GM21515 (cell line): ENCODE data around the gene SYNE1.
"Not testable (repeated sequence)": the region's sequence is repeated elsewhere in the genome, so short reads cannot be mapped to it uniquely, and the experiment has no call there.

Experiments
- ATAC-seq: cut with Tn5 transposase; IDR thresholded peaks from one replicate; pipeline ENCODE4 v1.9.1; 2021; ENCODE audit not compliant: unreplicated experiment

Gene SYNE1

DNA sequence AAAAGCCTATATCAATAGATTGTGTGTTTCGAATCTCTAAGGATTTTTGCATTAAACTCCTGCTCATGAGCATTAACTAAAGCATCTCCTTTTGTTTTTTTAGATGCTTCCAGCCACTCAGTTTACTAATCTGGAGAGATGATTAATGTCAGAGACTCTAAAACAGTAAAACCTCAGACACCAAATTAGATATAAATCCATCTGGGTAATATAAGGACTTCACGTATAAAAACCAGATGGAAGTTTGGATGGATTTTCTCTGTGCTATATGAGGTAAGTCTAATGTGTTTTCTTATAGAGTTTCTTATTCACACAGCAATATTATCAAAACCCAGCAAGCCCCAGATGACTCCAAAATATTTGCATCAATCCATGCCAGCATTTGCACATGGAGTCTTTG is 137.2 kb downstream of the SYNE1 start:
- ATAC-seq, result no peak

DNA sequence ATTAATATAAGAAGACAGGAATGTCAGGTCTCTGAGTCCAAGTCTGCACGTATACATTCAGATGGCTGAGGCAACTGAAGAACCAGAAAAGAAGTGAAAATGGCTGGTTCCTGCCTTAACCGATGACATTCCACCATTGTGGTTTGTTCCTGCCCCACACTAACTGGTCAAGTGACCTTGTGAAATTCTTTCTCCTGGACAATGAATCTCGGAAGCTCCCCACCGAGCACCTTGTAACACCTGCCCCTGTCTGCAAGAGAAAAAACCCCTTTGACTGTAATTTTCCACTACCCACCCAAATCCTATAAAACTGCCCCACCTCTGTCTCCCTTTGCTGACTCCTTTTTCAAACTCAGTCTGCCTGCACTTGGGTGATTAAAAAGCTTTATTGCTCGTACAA is 140.4 kb downstream of the SYNE1 start:
- ATAC-seq, result no peak

DNA sequence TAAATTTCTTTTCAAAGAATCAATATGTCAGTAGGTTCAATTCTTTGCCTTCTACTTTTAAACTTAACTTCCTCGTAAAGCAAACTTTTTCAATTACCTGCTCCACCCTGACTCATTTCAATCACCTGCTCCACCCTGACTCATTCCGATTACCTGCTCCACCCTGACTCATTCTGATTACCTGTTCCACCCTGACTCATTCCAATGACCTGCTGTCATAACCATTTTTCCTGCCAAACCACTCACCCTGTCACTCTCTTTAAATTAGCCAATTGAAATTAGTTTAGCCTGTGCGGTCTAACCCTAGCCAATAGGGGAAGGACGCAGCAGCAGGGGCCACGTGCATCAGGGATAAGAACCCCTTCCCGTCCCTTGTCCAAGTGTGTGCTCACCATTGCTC is 141.7 kb downstream of the SYNE1 start:
- not testable (repeated sequence) for ATAC-seq

DNA sequence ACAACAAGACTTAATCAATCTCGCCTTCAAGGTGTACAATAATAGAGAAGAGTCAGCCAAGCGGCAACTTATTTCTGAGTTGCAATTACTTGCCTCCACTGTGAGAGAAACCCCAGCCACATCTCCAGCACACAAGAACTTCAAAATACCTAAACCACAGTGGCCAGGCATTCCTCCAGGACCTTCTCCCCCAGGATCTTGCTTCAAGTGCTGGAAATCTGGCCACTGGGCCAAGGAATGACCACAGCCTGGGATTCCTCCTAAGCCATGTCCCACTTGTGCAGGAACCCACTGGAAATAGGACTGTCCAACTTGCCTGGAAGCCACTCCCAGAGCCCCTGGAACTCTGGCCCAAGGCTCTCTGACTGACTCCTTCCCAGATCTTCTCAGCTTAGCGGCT is 144.9 kb downstream of the SYNE1 start:
- ATAC-seq, result not testable (repeated sequence)

DNA sequence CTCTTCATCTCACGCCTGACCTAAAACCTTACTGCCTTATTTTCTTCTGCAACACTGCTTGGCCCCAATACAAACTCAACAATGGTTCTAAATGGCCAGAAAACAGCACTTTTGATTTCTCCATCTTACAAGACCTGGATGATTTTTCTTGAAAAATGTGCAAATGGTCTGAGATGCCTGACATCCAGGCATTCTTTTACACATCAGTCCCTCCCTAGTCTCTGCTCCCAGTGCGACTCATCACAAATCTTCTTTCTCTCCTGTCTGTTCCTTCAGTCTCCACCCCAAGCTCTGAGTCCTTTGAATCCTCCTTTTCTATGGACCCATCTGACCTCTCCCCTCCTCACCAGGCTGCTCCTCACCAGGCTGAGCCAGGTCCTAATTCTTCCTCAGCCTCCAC is 145.7 kb downstream of the SYNE1 start:
- ATAC-seq, result not testable (repeated sequence)

DNA sequence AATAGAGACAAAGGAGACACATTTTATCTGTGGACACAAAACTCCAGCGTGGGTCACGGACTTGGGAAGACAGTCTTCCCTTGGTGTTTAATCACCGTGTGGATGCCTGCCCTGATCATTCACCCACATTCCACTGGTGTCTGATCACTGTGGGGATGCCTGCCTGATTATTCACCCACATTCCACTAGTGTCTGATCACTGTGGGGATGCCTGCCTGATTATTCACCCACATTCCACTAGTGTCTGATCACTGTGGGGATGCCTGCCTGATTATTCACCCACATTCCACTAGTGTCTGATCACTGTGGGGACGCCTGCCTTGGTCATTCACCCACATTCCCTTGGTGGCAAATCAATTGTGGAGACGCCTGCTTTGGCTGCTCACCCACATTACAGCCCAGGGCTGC is 146.2 kb downstream of the SYNE1 start:
- ATAC-seq, result not testable (repeated sequence)

DNA sequence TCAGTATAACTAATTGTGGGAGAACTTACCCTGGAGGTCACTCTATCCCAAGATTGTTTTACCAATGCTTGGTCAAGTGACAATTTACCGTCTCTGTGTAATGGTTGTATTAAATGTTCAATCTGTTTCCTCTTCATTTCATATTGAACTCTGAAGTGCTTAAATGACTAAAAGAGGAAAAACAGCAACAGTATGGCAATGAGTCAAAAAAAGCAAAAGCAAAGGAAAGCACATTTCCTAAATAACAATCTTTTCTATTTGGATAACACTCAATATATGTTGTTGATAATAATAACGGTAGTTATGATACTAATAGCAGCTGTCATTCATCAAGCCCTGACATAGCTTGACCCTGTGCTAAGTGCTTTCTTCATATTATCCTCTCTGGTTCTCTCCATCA is 152.4 kb downstream of the SYNE1 start:
- no peak for ATAC-seq

DNA sequence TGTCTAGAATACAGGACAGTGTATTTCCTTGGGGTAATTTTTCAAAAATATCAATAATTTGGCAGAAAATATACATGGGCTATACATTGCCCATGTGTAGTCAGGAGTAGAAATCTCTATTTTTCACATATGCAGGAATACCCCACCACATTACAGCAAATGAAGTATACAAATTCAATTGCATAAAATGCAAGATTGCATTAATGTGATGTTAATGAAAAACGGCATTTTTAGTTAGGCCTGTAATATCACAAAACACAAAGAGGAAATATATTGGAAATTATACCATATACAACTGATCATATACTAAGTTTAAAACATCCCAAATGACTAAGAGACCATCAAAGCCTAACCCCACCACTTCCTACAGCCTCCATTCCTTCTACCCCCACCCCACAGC is 154.9 kb downstream of the SYNE1 start:
- ATAC-seq, result no peak

DNA sequence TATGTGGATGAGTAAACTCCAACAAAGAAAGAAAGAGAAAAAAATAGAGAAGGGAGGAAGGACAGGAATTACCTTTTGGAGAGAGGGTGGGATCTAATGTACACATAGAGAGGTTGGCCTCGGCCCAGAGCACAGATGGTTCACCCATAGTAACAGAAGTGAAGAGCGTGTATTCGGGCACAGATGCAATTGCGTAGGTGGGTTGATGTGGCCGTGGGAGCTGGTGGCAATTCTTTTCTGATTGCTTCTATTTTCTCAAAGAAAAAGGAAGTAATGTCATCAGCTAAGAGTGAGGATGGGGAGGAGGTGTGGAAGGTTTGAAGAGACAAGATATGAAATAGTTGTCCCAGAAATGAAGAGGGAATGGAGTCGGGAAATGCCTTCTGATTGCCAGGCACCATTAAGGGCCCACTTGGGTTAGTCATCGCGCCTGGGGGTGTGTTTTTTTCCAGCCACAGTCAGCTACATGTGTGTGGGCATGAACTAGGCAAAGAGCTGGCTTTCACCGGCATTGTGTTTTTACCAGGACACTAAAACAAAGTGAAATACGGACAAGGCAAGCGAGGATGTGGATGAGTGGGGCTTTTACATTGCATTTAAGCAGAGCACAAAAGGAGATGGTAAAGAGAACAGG is 158.7 kb downstream of the SYNE1 start:
- no peak for ATAC-seq

DNA sequence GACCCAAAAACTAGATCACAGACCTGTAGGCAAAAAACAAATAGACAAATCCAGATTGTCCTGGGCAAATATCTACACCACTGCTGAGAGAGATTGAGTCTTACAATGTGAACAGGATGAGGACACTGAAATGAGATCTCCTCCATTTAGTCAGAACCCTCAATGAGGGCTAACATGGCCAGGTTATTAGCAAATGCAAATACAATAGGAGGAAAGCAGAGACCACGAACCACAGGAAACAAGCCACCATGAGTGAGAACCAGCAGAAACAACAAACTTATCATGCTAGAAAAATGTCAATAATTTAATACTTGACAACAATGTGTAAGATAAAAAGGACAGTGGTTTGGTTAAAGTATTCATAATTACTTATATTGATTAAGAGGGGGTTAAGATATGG is 162.8 kb downstream of the SYNE1 start:
- no peak for ATAC-seq

DNA sequence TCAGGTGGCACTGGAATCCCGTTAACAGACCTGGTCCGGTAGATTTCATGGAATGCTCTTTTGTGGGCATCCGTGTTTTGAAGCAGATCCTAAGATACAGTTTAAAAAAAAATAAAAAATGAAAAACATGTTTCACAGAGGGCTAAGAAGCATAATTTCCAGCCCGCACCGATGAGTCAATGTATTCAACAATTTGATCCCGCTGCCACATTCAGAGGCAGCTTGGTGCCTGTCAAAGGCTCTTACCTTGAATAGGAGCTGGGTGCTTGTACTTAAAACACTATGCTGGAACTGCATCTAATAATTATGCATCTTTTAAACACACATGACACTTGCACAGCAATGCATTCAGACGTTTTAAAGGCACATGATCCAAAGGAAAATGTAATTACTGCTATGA is 164.8 kb downstream of the SYNE1 start:
- no peak for ATAC-seq

DNA sequence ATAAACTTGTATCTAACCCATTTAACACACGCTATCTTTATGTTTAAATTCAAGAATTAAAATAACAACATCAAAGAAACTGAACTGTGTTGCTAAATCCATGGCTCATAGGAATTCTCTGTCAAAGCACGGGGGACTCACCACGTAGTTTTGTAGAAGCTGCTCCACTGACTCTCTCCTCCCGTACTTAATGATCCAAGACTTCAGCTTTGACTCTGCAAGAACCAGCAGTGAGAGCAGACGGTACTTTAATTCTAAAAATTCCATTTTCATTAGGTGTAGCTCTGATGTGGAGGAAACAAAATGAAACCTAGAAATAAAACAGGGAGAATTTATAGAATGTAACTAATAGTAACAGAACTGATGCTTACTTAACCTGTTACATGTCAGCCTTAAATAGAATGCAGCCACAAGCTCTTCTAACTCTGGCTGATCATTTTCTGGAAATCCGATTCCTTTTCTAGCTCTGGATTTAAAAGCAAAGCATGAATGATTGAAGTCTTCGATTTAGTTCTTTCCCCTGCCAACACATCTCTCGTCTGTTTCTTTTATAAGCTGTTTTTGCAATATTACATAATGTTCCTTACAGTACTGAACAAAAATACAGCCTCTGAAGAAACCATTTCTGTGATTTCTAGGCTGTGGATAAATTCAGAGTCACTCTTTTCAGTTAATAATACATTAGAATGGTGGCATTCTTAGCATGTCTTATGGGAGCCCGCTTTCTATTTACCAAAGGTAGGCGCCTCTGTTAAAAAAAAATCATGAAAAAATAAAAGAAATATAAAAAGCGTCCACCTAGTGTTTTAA is 165.5 kb downstream of the SYNE1 start:
- ATAC-seq, result no peak

DNA sequence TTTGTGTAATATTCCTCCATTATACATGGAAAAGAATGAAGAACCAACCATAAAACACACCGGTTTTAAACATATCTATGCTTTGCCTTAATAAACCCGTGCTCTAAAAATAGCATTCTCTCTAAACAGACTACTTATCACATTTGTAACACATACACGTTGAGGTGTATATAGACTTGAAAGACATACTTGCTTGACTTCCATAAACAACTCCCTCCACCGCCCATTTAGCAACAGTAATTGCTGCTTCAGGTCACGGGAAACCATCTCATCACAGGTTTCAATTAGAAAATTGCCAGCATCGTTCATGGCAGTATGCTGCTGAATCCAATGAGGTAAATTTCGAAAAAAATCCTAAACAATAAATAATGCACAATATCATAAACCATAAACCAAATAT is 174.0 kb downstream of the SYNE1 start:
- ATAC-seq, result no peak

DNA sequence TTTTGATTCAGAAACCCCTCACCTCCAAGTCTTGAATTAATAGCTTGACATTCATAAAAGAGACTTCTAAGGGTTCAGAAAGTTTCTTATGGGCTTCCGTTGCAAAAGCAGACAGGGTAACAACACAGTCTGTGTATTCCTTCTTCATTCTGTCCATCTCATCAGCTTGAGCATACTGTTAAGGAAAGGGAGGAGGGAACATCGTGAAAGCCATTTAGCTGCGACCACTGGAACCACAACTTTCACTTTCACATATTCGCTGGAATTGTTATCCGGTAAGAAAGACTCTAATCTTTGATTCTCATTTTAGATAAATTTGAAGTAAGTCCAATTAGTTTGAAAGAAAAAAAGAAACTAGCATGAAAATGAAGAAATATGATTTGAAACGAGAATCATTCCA is 174.4 kb downstream of the SYNE1 start:
- no peak for ATAC-seq

DNA sequence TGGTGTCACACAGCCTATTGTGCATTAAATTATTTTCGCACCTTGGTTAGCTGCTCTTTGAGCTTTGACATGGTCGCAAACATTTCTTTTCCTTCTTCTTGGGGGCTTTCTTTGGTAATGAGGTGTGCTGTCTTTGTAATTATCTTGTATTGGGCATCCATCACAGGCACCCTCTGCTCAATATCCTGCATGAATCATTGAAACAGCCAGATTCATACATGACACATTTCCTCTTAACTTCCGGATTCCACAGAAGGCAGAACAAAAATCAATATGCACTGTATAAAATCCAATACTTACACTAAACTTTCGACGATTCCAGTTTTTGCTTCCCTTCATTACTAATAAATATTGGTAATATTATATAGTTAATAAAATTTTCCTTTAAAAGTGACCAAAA is 175.6 kb downstream of the SYNE1 start:
- no peak for ATAC-seq

DNA sequence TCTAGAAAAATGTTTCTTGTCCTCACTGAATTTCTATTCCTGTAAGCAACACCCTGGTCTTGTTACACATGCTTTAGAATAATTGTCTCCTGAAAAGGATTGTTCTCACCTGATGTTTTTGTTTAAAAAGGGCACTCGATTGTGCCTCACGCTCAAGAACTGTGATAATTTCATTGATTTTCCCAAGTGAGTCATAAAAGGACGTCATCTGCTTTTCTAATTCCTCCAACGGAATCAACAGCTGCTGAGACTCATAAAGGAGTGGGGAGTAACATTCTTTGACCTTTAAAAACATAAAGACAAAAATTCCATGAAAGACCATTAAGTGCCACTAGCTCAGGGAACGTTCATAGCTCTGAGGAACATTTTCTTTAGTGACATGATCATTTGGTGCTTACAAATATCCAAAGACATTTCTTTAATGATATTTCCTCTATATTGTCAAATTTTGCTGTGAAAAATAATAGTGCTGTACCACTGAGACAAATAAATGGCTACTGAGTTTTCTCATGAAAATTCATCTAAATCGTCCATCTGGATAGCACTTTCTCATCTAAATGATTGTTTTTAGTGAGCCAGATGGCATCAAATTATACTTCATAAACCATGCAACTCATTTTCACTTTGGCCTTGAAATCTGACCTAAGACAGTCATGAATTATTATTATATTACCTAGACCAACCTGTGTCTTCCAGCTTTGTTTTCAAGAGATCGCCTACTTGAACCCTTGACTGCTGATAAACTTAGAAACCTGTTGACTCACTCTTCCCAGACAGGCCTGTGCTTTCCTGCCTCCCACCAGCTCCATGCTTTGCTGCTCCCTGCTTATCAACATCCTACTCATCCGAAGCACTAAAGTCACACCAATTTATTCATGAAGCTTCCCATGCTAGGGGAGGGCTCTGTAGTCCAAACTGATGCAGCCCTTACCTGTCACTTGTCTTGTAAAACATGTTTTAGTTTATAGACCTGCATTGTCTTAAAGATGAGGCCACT is 178.2 kb downstream of the SYNE1 start:
- ATAC-seq, result no peak

DNA sequence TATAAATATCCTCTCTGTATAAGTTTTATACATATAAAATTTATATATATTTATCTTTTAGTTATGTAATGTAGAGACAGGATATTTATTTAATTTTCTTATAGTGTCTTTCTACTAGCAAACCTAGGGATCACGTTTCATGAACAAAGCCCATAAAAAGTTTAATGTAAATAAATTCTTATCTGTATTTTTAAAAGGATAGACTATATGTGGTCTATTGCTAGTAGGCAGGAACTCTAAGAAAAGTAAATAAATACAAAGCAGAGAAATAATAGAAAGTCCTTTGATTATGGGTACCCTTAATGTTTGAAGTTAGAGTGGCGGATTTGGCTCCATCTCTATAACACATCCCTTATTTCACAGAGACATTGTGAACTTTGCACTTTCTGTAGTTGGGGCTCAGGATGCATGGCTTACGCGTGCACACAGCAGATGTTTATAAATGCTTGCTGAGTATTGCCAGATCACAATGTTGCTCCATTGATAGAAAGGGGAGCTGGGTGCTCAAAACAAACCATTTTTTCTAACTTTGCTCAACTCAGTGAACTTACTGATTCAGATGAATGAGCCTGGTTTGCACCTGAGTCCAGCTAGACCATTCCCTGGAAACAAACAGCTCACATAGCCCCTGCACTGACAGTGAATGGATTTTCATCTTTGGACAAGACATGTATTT is 179.1 kb downstream of the SYNE1 start:
- ATAC-seq, result no peak

DNA sequence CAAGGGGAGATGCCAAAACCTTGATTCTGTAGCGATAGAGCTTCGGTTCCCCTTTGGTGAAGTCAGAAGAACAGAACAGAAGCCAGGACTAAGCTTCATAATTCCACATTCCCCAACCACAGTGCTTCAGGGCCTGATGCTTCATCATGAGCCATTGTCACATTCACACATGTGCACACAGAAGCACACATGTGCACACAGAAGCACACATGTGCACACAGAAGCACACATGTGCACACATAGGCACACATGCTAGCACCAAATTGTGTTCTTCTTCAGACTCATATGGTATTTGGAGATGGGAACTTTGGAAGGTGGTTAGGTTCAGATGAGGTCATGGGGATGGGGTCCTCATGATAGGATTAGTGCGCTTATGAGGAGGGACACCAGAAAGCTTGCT is 183.2 kb downstream of the SYNE1 start:
- no peak for ATAC-seq

DNA sequence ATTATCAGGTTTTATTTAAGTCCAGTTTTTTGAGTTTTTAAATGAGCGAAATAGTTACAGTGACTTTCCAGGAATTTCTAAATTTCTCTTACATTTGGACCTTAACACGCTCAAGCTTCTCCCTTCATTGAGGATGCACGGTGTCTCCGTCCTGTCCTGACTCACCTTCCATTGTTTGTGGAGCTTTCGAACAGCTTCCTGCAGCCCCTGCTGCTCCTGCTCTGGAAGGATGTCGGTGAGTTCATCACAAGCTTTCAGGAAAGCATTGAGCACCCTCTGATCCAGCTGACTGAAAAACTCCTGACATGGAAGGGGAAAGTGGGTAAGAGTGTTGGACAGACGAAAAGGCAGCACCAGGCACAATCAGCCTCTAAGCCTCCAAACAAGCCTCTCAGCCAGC is 183.7 kb downstream of the SYNE1 start:
- ATAC-seq, result no peak

DNA sequence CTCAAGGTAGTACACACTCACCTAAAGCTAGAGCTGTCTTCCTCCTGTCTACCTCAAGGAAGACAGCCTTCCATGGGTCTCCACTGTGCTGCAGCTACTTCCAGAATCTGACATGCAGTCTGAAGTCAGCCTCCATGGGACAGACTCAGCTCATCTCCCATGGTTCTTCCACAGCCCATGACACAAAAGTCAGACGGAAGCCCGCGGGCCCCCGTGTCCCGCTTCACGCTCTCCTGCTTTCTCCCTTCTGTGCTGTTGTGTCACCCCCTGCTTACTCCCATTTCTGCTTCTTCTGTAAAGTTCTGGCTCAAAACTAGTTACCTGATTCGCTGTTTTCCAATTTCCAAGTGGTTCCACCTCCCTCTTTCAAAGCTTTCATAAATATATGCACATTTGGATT is 184.5 kb downstream of the SYNE1 start:
- ATAC-seq, result no peak

DNA sequence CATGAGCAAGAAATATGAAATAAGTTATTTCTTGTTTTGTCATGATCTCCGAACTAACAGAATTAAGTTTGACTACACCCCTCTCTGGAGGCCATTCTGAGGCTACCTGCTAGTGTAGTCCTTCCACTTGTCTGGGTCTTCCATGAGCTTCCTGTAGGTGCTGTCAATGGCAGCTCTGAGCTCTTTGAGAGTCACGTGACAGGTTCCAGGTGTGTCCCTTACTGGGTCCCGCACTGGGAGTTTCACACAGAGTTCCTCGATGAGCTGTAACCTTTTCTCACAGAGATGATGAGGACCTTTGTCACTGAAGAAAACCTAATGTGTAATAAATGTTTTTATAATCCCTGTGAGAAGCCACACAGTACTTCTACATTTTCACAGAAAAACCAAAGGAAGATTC is 186.6 kb downstream of the SYNE1 start:
- ATAC-seq, result no peak
